Heart right ventricle (tissue), 16 donors: Measurements from ENCODE around the gene SIRT3. TPM values are rescaled to one million over a fixed set of nuclear protein-coding genes. Genes with fewer than 3 reads are reported as not detected.
A peak's percentile ranks its signal among the peaks of the same experiment; 100 is the strongest.

Source experiments
- ATAC-seq, 8 donors: fragments of 200-7000 bp; cut with Tn5 transposase; one replicate each; pipeline ENCODE4 v1.9.1; 2020; ENCODE audit warnings: mild to moderate bottlenecking in 8 of 8, moderate library complexity in 8 of 8, moderate number of reproducible peaks in 1 of 8
- DNase-seq, 2 donors: peaks; one replicate each; pipeline ENCODE4 v3.0.0-alpha.2; 2020
- H3K27ac ChIP-seq, 10 donors: fragments of 200-600 bp; sonication (generic) in 2 of 10; one replicate each; pipeline versions ENCODE4 v1.5.0 to v1.8.0; 2020 to 2022; ENCODE audit warnings: mild to moderate bottlenecking in 3 of 10
- H3K27me3 ChIP-seq, 7 donors: fragments of 200-600 bp; one replicate each; pipeline ENCODE4 v1.8.0; 2021 to 2022; ENCODE audit warnings: mild to moderate bottlenecking in 2 of 7
- H3K36me3 ChIP-seq, 9 donors: fragments of 200-600 bp; sonication (generic) in 1 of 9; one replicate each; pipeline versions ENCODE4 v1.5.0 to v1.8.0; 2020 to 2022; ENCODE audit warnings: mild to moderate bottlenecking in 2 of 9
- H3K4me1 ChIP-seq, 9 donors: fragments of 200-600 bp; sonication (generic) in 1 of 9; one replicate each; pipeline versions ENCODE4 v1.5.0 to v1.8.0; 2020 to 2022; ENCODE audit warnings: mild to moderate bottlenecking in 4 of 9
- H3K4me3 ChIP-seq, 10 donors: fragments of 200-600 bp; sonication (generic) in 2 of 10; one replicate each; pipeline versions ENCODE4 v1.5.0 to v1.8.0; 2020 to 2022; ENCODE audit warnings: mild to moderate bottlenecking in 7 of 10, moderate library complexity in 2 of 10
- H3K9me3 ChIP-seq, 11 donors: fragments of 200-600 bp in 10 of 11; sonication (generic) in 2 of 11; one replicate each; pipeline versions ENCODE4 v1.5.0 to v1.8.0; 2013 to 2022; ENCODE audit warnings: mild to moderate bottlenecking in 2 of 11, control low read depth in 1 of 11, moderate library complexity in 1 of 11
- WGBS, 2 donors: extraction: QIAGEN DNeasy Blood & Tissue Kit; methylation state at CpG; one replicate each; pipeline ENCODE4 v1.1.7; 2013; ENCODE audit warnings: inconsistent platforms in 1 of 2; 5-methylcytosine and 5-hydroxymethylcytosine counted together
- intact Hi-C, 10 donors: fragments of 100-400 bp; cut with DNase I; formaldehyde crosslinking; loops; one replicate each; pipeline versions ENCODE4 v1.11.1 to v1.14.2; 2022
- polyA plus RNA-seq, 2 donors: library from polyadenylated mRNA; stranded (reverse); fragments of 200-250 nt; gene quantifications; one replicate each; pipeline ENCODE4 v1.2.3, GENCODE V29; 2013
- total RNA-seq, 10 donors: library from RNA; stranded (reverse); fragmentation: NEBNext Ultra II Directional in 3 of 10; extraction: Animal tissue kit (Norgen Biotek cat#: 25700) in 3 of 10; gene quantifications; one replicate each; pipeline versions ENCODE4 v1.2.1 to v1.2.4, GENCODE V29; 2021 to 2023
- TF ChIP-seq, protein P1 (sequence below), 9 donors: fragments of 200-600 bp; sonication (generic) in 2 of 9; IDR thresholded peaks; one replicate each; pipeline versions ENCODE4 v1.5.0 to v1.8.0; 2021 to 2022; ENCODE audit warnings: antibody characterized with exemption in 9 of 9, mild to moderate bottlenecking in 5 of 9, moderate library complexity in 1 of 9
- donor health status: Arrhythmogenic right ventricular cardiomyopathy.
- donor health status: ischemic (EF 13 %, LVEDD 7.1; RV severe dilation, severe dysfunction).
- donor health status: healthy with polysubstance abuse.
- donor health status: DM: no; HTN: yes; CAD: no.
- donor health status: DM: no; HTN: no; CAD: no.
- donor health status: ischemic (EF 25% LVEDD 6.9; RV normal size, moderate dysfunction).
- donor health status: ischemic (EF 25% LVEDD 5.7; RV mildly dilated, moderate dysfunction).
- donor health status: healthy.
- donor health status: DM: yes; HTN: yes; CAD: no.
- donor health status: Ischemic cardiomyopathy.
- donor health status: ischemic (EF 35%, LVEDD 5.7; RV mildly dilated, moderate dysfunction).
- donor health status: nonischemic (EF 11% LVEDD 7.7; RV severe dilation, severe dysfunction).
- donor health status: DM: yes; HTN: yes; CAD: no.
- donor health status: PGD.
- donor health status: ischemic (EF 29% LVEDD 5.4; RV normal size, mild dysfunction).
- donor health status: nonischemic (EF 23%, LVEDD 6.1; RV moderate dilation, normal function).

SIRT3 gene
- total and polyA plus RNA-seq, 12 donors = 18.5 to 50.2 (median 34.9) TPM

DNA sequence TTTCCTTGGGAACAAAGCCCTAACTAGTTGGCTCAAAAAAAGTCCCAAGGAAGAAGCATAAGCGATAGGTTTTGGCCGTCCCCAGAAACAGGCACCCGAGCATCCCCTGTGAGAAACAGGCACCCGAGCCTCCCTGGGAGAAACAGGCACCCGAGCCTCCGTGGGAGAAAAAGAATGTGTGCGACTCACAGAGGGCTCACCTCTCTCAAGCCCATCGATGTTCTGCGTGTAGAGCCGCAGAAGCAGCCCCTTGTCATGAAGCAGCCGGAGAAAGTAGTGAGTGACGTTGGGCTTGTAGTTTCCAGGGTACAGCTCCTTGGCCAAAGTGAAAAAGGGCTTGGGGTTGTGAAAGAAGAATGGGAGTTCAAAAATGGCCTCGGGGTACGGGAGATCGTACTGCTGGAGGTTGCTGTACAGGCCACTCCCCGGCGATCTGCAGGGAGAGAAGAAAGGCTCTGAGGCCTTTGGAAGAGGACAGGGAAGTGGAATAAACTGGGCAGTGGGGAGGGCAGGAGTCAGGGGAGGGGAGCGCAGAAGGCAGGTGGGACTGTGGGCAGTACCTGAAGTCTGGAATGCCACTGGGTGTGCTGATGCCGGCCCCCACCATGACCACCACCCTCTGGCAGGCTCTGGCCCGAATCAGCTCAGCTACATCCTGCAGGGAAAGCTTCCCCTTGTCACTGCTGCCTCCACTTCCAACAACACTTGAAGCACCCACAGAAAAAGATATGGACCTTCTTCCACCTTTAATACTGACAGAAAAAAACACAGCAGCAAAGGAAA, 3.2 kb downstream of the SIRT3 start:
- DNase-seq (no peak), ATAC-seq (no peak)
- no peaks in the 10 kb centered on the region for H3K27me3 ChIP-seq
- no peak overlapping the region for H3K4me3 ChIP-seq
- intact Hi-C loops = no loop called here
- 91 to 92% methylated on average over 20 of the region's 20 CpGs for WGBS, 2 donors
- no peak overlapping the region for H3K27ac ChIP-seq
- TF ChIP-seq, protein P1, sequence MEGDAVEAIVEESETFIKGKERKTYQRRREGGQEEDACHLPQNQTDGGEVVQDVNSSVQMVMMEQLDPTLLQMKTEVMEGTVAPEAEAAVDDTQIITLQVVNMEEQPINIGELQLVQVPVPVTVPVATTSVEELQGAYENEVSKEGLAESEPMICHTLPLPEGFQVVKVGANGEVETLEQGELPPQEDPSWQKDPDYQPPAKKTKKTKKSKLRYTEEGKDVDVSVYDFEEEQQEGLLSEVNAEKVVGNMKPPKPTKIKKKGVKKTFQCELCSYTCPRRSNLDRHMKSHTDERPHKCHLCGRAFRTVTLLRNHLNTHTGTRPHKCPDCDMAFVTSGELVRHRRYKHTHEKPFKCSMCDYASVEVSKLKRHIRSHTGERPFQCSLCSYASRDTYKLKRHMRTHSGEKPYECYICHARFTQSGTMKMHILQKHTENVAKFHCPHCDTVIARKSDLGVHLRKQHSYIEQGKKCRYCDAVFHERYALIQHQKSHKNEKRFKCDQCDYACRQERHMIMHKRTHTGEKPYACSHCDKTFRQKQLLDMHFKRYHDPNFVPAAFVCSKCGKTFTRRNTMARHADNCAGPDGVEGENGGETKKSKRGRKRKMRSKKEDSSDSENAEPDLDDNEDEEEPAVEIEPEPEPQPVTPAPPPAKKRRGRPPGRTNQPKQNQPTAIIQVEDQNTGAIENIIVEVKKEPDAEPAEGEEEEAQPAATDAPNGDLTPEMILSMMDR (IDR thresholded peaks at IDR 0.05) = no peak
- peaks cover 0 to 24% (median 17%) of the 10 kb centered on the region in 9 donors for H3K4me1 ChIP-seq
- H3K9me3 ChIP-seq = no peaks in the 10 kb centered on the region
- H3K36me3 ChIP-seq = peaks cover 0 to 35% (median 3%) of the 10 kb centered on the region in 9 donors

DNA sequence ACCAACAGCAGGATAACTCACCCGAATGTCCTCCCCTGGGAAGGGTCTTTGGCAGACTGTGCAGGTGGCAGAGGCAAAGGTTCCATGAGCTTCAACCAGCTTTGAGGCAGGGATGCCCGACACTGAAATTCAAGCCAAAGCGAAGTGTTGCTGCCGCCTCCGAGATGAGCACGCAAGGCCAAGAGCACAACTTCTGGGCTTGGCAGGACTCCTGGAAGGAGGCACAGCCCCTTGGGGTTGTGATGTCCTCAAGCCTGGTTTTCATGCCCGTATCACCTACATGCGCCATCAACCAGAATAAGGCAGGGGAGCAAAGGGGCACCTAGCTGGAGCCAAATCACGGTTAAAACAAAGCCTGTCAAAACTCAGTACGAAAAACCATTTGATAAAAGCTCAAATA, 5.7 kb downstream of the SIRT3 start:
- no peaks in the 10 kb centered on the region for H3K27me3 ChIP-seq
- ATAC-seq (no peak), DNase-seq (no peak)
- H3K9me3 ChIP-seq = no peaks in the 10 kb centered on the region
- no peak overlapping the region for H3K27ac ChIP-seq
- H3K36me3 ChIP-seq = peaks cover 0 to 36% (median 3%) of the 10 kb centered on the region in 9 donors
- 94 to 95% methylated on average over 10 of the region's 10 CpGs for WGBS, 2 donors
- H3K4me3 ChIP-seq = no peak overlapping the region
- TF ChIP-seq, protein P1 (IDR thresholded peaks at IDR 0.05) = no peak
- intact Hi-C loops = no loop called here
- H3K4me1 ChIP-seq = peaks cover 0 to 13% (median 6%) of the 10 kb centered on the region in 9 donors

DNA sequence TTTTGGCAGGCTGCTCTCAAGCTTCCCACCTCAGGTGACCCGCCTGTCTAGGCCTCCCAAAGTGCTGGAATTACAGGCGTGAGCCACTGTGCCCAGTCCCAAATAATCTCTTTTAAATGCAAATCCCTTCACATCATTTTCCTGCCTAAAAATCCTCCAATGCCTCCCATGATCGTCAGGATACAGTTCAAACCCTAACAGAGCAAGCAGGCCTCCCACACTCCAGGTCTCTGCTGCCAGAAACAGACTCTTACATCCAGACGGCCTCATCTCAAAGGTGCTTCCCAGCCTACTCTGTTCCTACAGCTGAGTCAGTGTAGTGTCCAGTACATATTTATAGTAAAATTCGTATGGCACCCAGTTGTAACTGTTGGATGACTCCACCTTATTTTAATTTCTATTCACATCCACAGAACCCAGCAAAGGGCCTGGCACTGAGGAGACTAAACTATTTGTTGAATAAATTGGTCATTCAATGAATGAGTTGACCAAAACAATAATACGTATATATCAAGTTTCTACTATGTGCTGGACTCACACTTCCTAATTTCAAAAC, 8.2 kb downstream of the SIRT3 start:
- DNase-seq (no peak), ATAC-seq (peak in 1 of 8 donors; percentile 33)
- Histone ChIP-seq H3K4me3 (no peak overlapping the region), H3K36me3 (peaks cover 0 to 35% (median 3%) of the 10 kb centered on the region in 9 donors), H3K27ac (peak overlapping the region in 1 of 10 donors; percentile 36), H3K4me1 (peaks cover 0 to 20% (median 0%) of the 10 kb centered on the region in 9 donors), H3K27me3 (no peaks in the 10 kb centered on the region), H3K9me3 (no peaks in the 10 kb centered on the region)
- intact Hi-C loops = no loop called here
- TF ChIP-seq, protein P1 (IDR thresholded peaks at IDR 0.05) = no peak
- 80 to 81% methylated on average over 6 of the region's 6 CpGs for WGBS, 2 donors

DNA sequence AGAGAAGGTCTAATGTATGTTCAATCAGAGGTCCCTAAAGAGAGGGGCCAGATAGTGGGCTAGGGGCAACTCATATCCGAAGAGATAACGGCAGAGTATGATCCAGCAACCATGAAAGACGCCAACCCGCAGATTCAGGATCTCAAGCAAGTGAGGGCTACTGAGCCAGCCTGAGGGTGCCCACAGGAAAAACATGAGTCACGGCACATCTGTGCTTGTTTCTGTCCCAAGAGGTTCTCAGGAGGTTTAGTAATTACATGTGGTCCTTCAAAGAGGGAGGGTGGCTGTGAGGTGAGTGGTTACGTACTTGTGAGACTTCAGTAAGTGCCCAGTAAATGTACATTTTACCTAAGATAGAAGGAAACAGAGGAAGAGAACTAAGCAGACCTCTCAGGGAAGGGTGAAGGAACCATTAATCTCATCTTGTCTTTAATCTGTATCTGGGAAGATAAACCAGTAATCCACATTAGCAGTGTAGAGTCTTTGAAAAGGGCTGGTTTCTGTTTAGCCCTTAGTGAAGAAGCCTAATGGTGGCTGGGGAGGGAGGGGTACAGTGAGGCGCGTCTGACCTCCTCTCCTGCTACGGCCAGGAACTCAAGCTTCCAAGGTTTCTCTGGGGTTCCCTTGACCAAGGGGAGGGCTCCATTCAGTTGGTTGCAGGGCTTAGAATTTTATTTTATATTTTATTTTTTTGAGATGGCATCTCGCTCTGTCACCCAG, 10.2 kb downstream of the SIRT3 start:
- DNase-seq = no peak
- H3K4me3 ChIP-seq = no peak overlapping the region
- peaks cover 0 to 42% (median 3%) of the 10 kb centered on the region in 9 donors for H3K36me3 ChIP-seq
- no peaks in the 10 kb centered on the region for H3K9me3 ChIP-seq
- TF ChIP-seq, protein P1 (IDR thresholded peaks at IDR 0.05) = no peak
- 94% methylated on average over 10 of the region's 10 CpGs for WGBS, 2 donors
- intact Hi-C loops = no loop called here
- peaks cover 0 to 37% (median 0%) of the 10 kb centered on the region in 9 donors for H3K4me1 ChIP-seq
- no peak for ATAC-seq
- H3K27ac ChIP-seq = no peak overlapping the region
- H3K27me3 ChIP-seq = no peaks in the 10 kb centered on the region
